ENCODE results near the gene KIRREL3. TPM values are rescaled to one million over a fixed set of nuclear protein-coding genes. Genes with fewer than 3 reads are reported as not detected.

Gene KIRREL3
- polyA plus RNA-seq, 1 donor (not counting 4 experiments of a cell fraction or from before 2014, with no cell fraction given) = 0.04 TPM

GRCh38 chr11:126679033-126679432 lies 321.5 kb downstream of the KIRREL3 start:
- peak in 1 of 3 experiments; percentile 21 for TF ChIP-seq CTCF (optimal IDR thresholded peaks at IDR 0.05 in 1 of 3, IDR thresholded peaks at IDR 0.05 in 1 of 3, conservative IDR thresholded peaks at IDR 0.05 in 1 of 3; ENCODE audit: extremely low read depth in 1 of 3, insufficient read depth in 2 of 3, low read length in 3 of 3)
- TF ChIP-seq EZH2 (IDR thresholded peaks at IDR 0.05; ENCODE audit: low read length) = no peak
- no peak for FAIRE-seq
- dilution Hi-C loops (cut with MboI; ENCODE audit: extremely low pct_ligation_motif_present, low sequenced_read_pairs) = no loop called here
- H3K27me3 ChIP-seq (ENCODE audit: control insufficient read depth, extremely low read depth, insufficient read depth, low read length) = no peaks in the 10 kb centered on the region
- H3K4me1 ChIP-seq (ENCODE audit: control insufficient read depth, extremely low read depth, insufficient read depth, low read length) = no peaks in the 10 kb centered on the region
- H3K4me2 ChIP-seq (ENCODE audit: control insufficient read depth, extremely low read depth, insufficient read depth, low read depth, low read length) = no peak overlapping the region
- H3K9ac ChIP-seq (ENCODE audit: control insufficient read depth, extremely low read depth, insufficient read depth, low read length) = no peak overlapping the region
- no peak for DNase-seq (ENCODE audit: low read depth, low spot score)
- no peaks in the 10 kb centered on the region for H3K9me1 ChIP-seq (ENCODE audit: control insufficient read depth, extremely low read depth, insufficient read depth, low read length)
- H3K9me3 ChIP-seq (ENCODE audit: control insufficient read depth, low read depth, low read length) = no peaks in the 10 kb centered on the region
- no peaks in the 10 kb centered on the region for H4K20me1 ChIP-seq (ENCODE audit: control insufficient read depth, extremely low read depth, insufficient read depth, low read length)
- no peak overlapping the region for H3K4me3 ChIP-seq (ENCODE audit: control insufficient read depth in 2 of 3, extremely low read depth in 1 of 3, insufficient read depth in 2 of 3, low read depth in 1 of 3, low read length in 3 of 3)
- no peak overlapping the region for H3K27ac ChIP-seq (ENCODE audit: control insufficient read depth, insufficient read depth, low read length)
- no peaks in the 10 kb centered on the region for H3K79me2 ChIP-seq (ENCODE audit: control insufficient read depth, insufficient read depth, low read length)
- H2AFZ ChIP-seq (ENCODE audit: control insufficient read depth, low read length) = no peak overlapping the region
- no peaks in the 10 kb centered on the region for H3K36me3 ChIP-seq (ENCODE audit: control insufficient read depth in 2 of 2, extremely low read depth in 1 of 2, insufficient read depth in 2 of 2, low read length in 2 of 2)

DNA sequence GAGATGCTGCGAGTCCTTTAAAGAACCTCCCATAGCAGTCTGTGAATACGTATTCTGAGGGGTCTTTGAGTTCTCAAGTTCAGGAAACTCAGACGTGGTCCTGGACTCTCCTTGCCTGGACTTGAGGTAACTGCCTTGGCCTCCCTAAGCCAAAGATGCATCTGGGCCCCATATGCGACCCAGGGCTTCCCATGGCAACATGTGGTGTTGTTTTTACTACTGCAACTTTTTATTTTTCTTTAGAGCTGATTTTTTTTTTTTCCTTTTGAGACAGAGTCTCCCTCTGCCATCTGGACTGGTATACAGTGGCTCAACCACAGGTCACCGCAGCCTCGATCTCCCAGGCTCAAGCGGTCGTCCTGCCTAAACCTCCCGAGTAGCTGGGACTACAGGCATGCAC lies 324.0 kb downstream of the KIRREL3 start:
- H4K20me1 ChIP-seq (ENCODE audit: control insufficient read depth, extremely low read depth, insufficient read depth, low read length) = no peaks in the 10 kb centered on the region
- H3K27ac ChIP-seq (ENCODE audit: control insufficient read depth, insufficient read depth, low read length) = no peak overlapping the region
- H3K36me3 ChIP-seq (ENCODE audit: control insufficient read depth in 2 of 2, extremely low read depth in 1 of 2, insufficient read depth in 2 of 2, low read length in 2 of 2) = no peaks in the 10 kb centered on the region
- no peaks in the 10 kb centered on the region for H3K9me1 ChIP-seq (ENCODE audit: control insufficient read depth, extremely low read depth, insufficient read depth, low read length)
- FAIRE-seq (no peak), DNase-seq (ENCODE audit: low read depth, low spot score) (no peak)
- no peaks in the 10 kb centered on the region for H3K79me2 ChIP-seq (ENCODE audit: control insufficient read depth, insufficient read depth, low read length)
- TF ChIP-seq EZH2 (IDR thresholded peaks at IDR 0.05; ENCODE audit: low read length) (no peak), CTCF (optimal IDR thresholded peaks at IDR 0.05 in 1 of 3, IDR thresholded peaks at IDR 0.05 in 1 of 3, conservative IDR thresholded peaks at IDR 0.05 in 1 of 3; ENCODE audit: extremely low read depth in 1 of 3, insufficient read depth in 2 of 3, low read length in 3 of 3) (no peak)
- H3K4me2 ChIP-seq (ENCODE audit: control insufficient read depth, extremely low read depth, insufficient read depth, low read depth, low read length) = no peak overlapping the region
- no peak overlapping the region for H3K4me3 ChIP-seq (ENCODE audit: control insufficient read depth in 2 of 3, extremely low read depth in 1 of 3, insufficient read depth in 2 of 3, low read depth in 1 of 3, low read length in 3 of 3)
- peaks cover 2% of the 10 kb centered on the region for H3K27me3 ChIP-seq (ENCODE audit: control insufficient read depth, extremely low read depth, insufficient read depth, low read length)
- H3K9ac ChIP-seq (ENCODE audit: control insufficient read depth, extremely low read depth, insufficient read depth, low read length) = no peak overlapping the region
- no peak overlapping the region for H2AFZ ChIP-seq (ENCODE audit: control insufficient read depth, low read length)
- no peaks in the 10 kb centered on the region for H3K9me3 ChIP-seq (ENCODE audit: control insufficient read depth, low read depth, low read length)
- dilution Hi-C loops (cut with MboI; ENCODE audit: extremely low pct_ligation_motif_present, low sequenced_read_pairs) = no loop called here
- no peaks in the 10 kb centered on the region for H3K4me1 ChIP-seq (ENCODE audit: control insufficient read depth, extremely low read depth, insufficient read depth, low read length)
